Stomach (tissue), 9 donors: Measurements from ENCODE around the gene CBLL1. TPM values are rescaled to one million over a fixed set of nuclear protein-coding genes. Genes with fewer than 3 reads are reported as not detected.

Source experiments
- DNase-seq, 2 donors: peaks; one replicate each; pipeline versions ENCODE4 v3.0.0 to v3.0.0-alpha.2; 2013 to 2019
- H3K27ac ChIP-seq, 5 donors: fragments of 200-600 bp in 4 of 5; sonication (generic) in 4 of 5; one replicate each; pipeline ENCODE4 v1.5.1; 2013 to 2019; ENCODE audit warnings: mild to moderate bottlenecking in 1 of 5, moderate library complexity in 1 of 5
- H3K27me3 ChIP-seq, 3 donors: fragments of 200-600 bp; sonication (generic); one replicate each; pipeline ENCODE4 v1.5.1; 2017 to 2019; ENCODE audit warnings: mixed run types in 1 of 3
- H3K36me3 ChIP-seq, 4 donors: fragments of 200-600 bp; sonication (generic); 1 replicate in 3 of 4; 2 replicates in 1 of 4; pipeline ENCODE4 v1.5.1; 2016 to 2019
- H3K4me1 ChIP-seq, 4 donors: fragments of 200-600 bp; sonication (generic); one replicate each; pipeline ENCODE4 v1.5.1; 2016 to 2019
- H3K4me3 ChIP-seq, 4 donors: fragments of 200-600 bp; sonication (generic) in 3 of 4; one replicate each; pipeline ENCODE4 v1.5.1; 2016 to 2019; ENCODE audit warnings: mild to moderate bottlenecking in 1 of 4
- H3K9me3 ChIP-seq, 4 donors: fragments of 200-600 bp; sonication (generic); one replicate each; pipeline ENCODE4 v1.5.1; 2016 to 2019
- EP300 ChIP-seq: sonication (generic); formaldehyde crosslinking; IDR thresholded peaks from one replicate; pipeline ENCODE4 v1.6.1; 2017; ENCODE audit warnings: antibody characterized with exemption
- POLR2A ChIP-seq, 4 donors: fragments of 450-650 bp; IDR thresholded peaks; one replicate each; pipeline ENCODE4 v1.6.1; 2016; ENCODE audit warnings: antibody characterized with exemption in 4 of 4, control low read depth in 2 of 4, mild to moderate bottlenecking in 1 of 4, moderate library complexity in 1 of 4
- POLR2AphosphoS5 ChIP-seq, 3 donors: sonication (generic); formaldehyde crosslinking; IDR thresholded peaks; one replicate each; pipeline ENCODE4 v1.6.1; 2016; ENCODE audit warnings: antibody characterized with exemption in 3 of 3
- WGBS, 5 donors: extraction: QIAGEN DNeasy Blood & Tissue Kit in 3 of 5; methylation state at CpG; one replicate each; pipeline versions ENCODE4 v1.1.5 to v1.1.7; 2013 to 2018; 5-methylcytosine and 5-hydroxymethylcytosine counted together
- intact Hi-C: fragments of 100-400 bp; cut with DNase I; formaldehyde crosslinking; loops from one replicate; pipeline ENCODE4 v1.15.1; 2023; ENCODE audit warnings: low total_unique reads
- polyA plus RNA-seq, 3 donors: library from polyadenylated mRNA; stranded (reverse); fragments of 200-250 nt; gene quantifications; one replicate each; pipeline ENCODE4 v1.2.3, GENCODE V29; 2013
- total RNA-seq, 5 donors: library from RNA; depleted of rRNA; stranded (reverse); fragments of >200 nt; gene quantifications; one replicate each; pipeline versions ENCODE4 v1.1.0 to v1.2.3, GENCODE V29; 2014 to 2016
- TF ChIP-seq, protein P1 (sequence below), 7 experiments: fragments of 450-650 bp in 4 of 7; fragments of 200-600 bp in 3 of 7; sonication (generic) in 3 of 7; IDR thresholded peaks; one replicate each; pipeline ENCODE4 v1.5.1; 2016 to 2019; ENCODE audit warnings: antibody characterized with exemption in 7 of 7, control low read depth in 2 of 7, mild to moderate bottlenecking in 1 of 7
- donor health status: healthy with polysubstance abuse.
- donor health status: Bipolar disorder and iron deficiency.
- donor health status: healthy.

The CBLL1 gene
- total and polyA plus RNA-seq, 8 donors = 4.8 to 29.4 (median 11.8) TPM

DNA sequence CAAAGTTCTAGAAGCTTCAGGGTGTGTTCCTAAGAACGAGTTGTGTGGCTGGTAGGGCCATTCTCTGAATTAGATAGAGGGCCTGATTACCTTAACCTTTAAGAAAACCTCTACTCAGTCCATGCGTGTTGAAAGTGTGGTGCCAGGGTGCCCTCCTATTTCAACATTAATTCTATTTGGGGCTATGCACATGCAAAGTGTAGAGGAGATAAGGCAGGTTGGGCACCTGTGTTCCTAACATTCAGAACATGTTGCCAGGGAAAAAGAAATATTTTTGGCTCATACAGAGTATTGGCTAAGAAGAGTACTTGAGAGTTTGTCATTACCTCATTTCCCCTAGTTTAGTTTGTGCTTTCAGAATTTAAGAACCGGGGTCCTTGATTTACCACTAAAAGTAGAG is 38.4 kb downstream of the CBLL1 start:
- H3K36me3 ChIP-seq = no peaks in the 10 kb centered on the region
- TF ChIP-seq, protein P1, sequence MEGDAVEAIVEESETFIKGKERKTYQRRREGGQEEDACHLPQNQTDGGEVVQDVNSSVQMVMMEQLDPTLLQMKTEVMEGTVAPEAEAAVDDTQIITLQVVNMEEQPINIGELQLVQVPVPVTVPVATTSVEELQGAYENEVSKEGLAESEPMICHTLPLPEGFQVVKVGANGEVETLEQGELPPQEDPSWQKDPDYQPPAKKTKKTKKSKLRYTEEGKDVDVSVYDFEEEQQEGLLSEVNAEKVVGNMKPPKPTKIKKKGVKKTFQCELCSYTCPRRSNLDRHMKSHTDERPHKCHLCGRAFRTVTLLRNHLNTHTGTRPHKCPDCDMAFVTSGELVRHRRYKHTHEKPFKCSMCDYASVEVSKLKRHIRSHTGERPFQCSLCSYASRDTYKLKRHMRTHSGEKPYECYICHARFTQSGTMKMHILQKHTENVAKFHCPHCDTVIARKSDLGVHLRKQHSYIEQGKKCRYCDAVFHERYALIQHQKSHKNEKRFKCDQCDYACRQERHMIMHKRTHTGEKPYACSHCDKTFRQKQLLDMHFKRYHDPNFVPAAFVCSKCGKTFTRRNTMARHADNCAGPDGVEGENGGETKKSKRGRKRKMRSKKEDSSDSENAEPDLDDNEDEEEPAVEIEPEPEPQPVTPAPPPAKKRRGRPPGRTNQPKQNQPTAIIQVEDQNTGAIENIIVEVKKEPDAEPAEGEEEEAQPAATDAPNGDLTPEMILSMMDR (IDR thresholded peaks at IDR 0.05) = no peak
- peak in 2 of 3 donors; percentile 28 to 38 for TF ChIP-seq POLR2AphosphoS5 (IDR thresholded peaks at IDR 0.05)
- H3K4me3 ChIP-seq = no peak overlapping the region
- intact Hi-C loops = no loop called here
- 24 to 53% (median 51%) methylated on average over 3 of the region's 3 CpGs for WGBS, 5 donors
- H3K4me1 ChIP-seq = peaks cover 0 to 65% (median 25%) of the 10 kb centered on the region in 4 donors
- DNase-seq = peak in 1 of 2 donors; percentile 72
- H3K9me3 ChIP-seq = no peaks in the 10 kb centered on the region
- H3K27ac ChIP-seq = peak overlapping the region in 4 of 5 donors; percentile 34 to 75 (median 66)
- no peaks in the 10 kb centered on the region for H3K27me3 ChIP-seq

DNA sequence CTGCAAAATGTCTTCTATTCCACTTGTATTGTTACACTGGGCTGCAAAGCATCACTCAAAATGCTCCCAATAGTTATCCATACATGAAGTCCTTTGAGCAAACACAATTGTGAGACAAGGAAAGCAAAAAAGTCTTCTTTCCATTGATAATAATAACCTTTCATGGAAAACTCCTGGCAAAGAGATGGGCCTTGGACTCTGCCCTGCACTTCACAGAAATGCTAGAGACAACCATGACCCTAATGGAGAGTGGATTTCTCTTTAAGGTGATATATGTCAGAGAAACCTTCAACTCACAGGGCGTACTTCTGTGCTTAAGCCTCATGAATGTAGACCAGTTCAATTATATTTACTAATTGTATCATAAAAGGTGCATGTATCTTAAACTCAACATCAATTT is 39.7 kb downstream of the CBLL1 start:
- Histone ChIP-seq H3K27ac (peak overlapping the region in 1 of 5 donors; percentile 75), H3K27me3 (no peaks in the 10 kb centered on the region), H3K9me3 (no peaks in the 10 kb centered on the region), H3K36me3 (no peaks in the 10 kb centered on the region), H3K4me1 (peaks cover 0 to 65% (median 25%) of the 10 kb centered on the region in 4 donors), H3K4me3 (no peak overlapping the region)
- WGBS, 5 donors = 84 to 100% (median 94%) methylated on average over 1 of the region's 1 CpG
- intact Hi-C loops = no loop called here
- DNase-seq = no peak
- TF ChIP-seq POLR2AphosphoS5 (IDR thresholded peaks at IDR 0.05) (no peak), POLR2A (IDR thresholded peaks at IDR 0.05) (no peak), EP300 (no peak)
- TF ChIP-seq, protein P1 (IDR thresholded peaks at IDR 0.05) = no peak

DNA sequence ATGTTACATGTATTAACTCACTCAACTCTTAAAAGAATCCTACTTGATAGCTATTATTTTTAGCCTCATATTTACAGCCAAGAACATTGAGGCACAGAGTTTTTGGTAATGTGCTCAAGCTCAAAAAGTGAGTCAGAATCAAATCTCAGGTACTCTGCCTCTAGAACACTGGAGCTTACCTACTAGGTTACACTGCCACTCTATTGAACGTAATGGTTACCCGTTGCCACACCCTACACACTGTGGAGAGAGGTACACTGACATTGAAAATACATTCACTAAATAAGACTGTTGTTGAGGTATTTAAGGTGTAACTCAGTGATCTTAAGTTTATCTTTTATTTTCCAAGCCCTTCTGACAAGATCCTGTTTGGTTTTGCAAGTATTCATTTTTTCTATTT is 41.2 kb downstream of the CBLL1 start:
- no peak overlapping the region for H3K4me3 ChIP-seq
- peak overlapping the region in 3 of 5 donors; percentile 35 to 66 (median 51) for H3K27ac ChIP-seq
- TF ChIP-seq POLR2AphosphoS5 (IDR thresholded peaks at IDR 0.05) = no peak
- no peak for TF ChIP-seq POLR2A (IDR thresholded peaks at IDR 0.05)
- TF ChIP-seq, protein P1 (IDR thresholded peaks at IDR 0.05) = no peak
- TF ChIP-seq EP300 = no peak
- WGBS, 5 donors = 39 to 82% (median 49%) methylated on average over 2 of the region's 2 CpGs
- no peaks in the 10 kb centered on the region for H3K36me3 ChIP-seq
- DNase-seq = no peak
- no peaks in the 10 kb centered on the region for H3K9me3 ChIP-seq
- no peaks in the 10 kb centered on the region for H3K27me3 ChIP-seq
- peaks cover 0 to 50% (median 22%) of the 10 kb centered on the region in 4 donors for H3K4me1 ChIP-seq
- intact Hi-C loops = no loop called here

DNA sequence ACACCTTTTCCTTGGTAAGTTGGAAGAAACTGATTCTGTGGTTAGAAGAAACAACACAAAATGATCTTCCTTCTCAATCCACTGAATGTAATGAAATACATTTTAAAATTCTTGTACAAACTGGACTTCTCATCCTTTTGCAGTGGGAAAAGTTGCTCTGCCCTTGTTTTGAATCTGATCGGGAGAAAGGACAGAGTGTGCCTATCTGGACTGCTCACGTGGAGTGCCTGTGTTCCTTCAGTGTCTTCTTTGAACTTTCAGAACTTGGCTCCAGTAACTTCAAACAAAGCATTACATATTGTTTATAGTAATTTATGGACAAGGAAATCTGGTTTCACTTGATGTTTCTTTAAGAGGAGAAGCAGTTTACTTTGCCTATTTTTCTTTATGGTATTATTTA is 42.0 kb downstream of the CBLL1 start:
- TF ChIP-seq EP300 (peak; percentile 45), POLR2AphosphoS5 (IDR thresholded peaks at IDR 0.05) (peak; percentile 63 to 78 (median 69)), POLR2A (IDR thresholded peaks at IDR 0.05) (no peak)
- TF ChIP-seq, protein P1 (IDR thresholded peaks at IDR 0.05) = no peak
- H3K27ac ChIP-seq = peak overlapping the region in 4 of 5 donors; percentile 35 to 72 (median 58)
- 4 to 24% (median 18%) methylated on average over 2 of the region's 2 CpGs for WGBS, 5 donors
- H3K27me3 ChIP-seq = no peaks in the 10 kb centered on the region
- H3K4me3 ChIP-seq = no peak overlapping the region
- intact Hi-C loops = no loop called here
- H3K4me1 ChIP-seq = peaks cover 0 to 48% (median 20%) of the 10 kb centered on the region in 4 donors
- H3K36me3 ChIP-seq = no peaks in the 10 kb centered on the region
- no peaks in the 10 kb centered on the region for H3K9me3 ChIP-seq
- DNase-seq = peak; percentile 26 to 49
